ENCODE measurements around the gene RAB27A.

Gene RAB27A

GRCh38 chr15:55164284-55164683 is 125.3 kb downstream of the RAB27A start:
- Histone ChIP-seq H3K9me3 (ENCODE audit: control insufficient read depth, insufficient read depth, low read length) (no peaks in the 10 kb centered on the region), H3K36me3 (ENCODE audit: control insufficient read depth, insufficient read depth, low read length) (no peaks in the 10 kb centered on the region), H3K4me1 (ENCODE audit: control insufficient read depth, insufficient read depth, low read length) (no peaks in the 10 kb centered on the region), H3K4me3 (ENCODE audit: low read depth, low read length) (no peak overlapping the region), H3K27me3 (ENCODE audit: control insufficient read depth, insufficient read depth, low read length) (no peaks in the 10 kb centered on the region), H3K9ac (ENCODE audit: low read depth, low read length) (no peak overlapping the region)

All from iPS-15b (cell line).